Astrocyte (in vitro differentiated cells and primary cell): Measurements from ENCODE around the gene ACAT2. TPM values are rescaled to one million over a fixed set of nuclear protein-coding genes. Genes with fewer than 3 reads are reported as not detected.
"Not testable (repeated sequence)": the region's sequence is repeated elsewhere in the genome, so short reads cannot be mapped to it uniquely, and the experiment has no call there.

Source experiments
- DNase-seq: peaks from one replicate; pipeline ENCODE4 v3.0.0-alpha.2; 2010; ENCODE audit warnings: low read depth
- FAIRE-seq: peaks from 2 replicates; lab custom pipeline; 2011; peaks lifted over from hg19 to GRCh38; lab: Jason Lieb, UNC
- H2AFZ ChIP-seq: 2 replicates; pipeline ENCODE4 v1.6.0; 2012; ENCODE audit warnings: low read depth, low read length, inconsistent platforms
- H3K27ac ChIP-seq: 2 replicates; pipeline ENCODE4 v1.5.1; 2011; ENCODE audit warnings: low read depth, low read length, inconsistent platforms
- H3K27me3 ChIP-seq: 2 replicates; pipeline ENCODE4 v1.6.0; 2011; ENCODE audit warnings: low read length, inconsistent platforms; ENCODE audit not compliant: insufficient read depth
- H3K36me3 ChIP-seq: 2 replicates; pipeline ENCODE4 v1.5.1; 2011; ENCODE audit warnings: low read length, inconsistent platforms; ENCODE audit not compliant: insufficient read depth
- H3K4me1 ChIP-seq: 2 replicates; pipeline ENCODE4 v1.5.1; 2011; ENCODE audit warnings: low read length, inconsistent platforms; ENCODE audit not compliant: insufficient read depth
- H3K4me2 ChIP-seq: 2 replicates; pipeline ENCODE4 v1.6.0; 2012; ENCODE audit warnings: low read length, inconsistent platforms
- H3K4me3 ChIP-seq: 2 replicates; pipeline ENCODE4 v1.5.1; 2011; ENCODE audit warnings: low read depth, mild to moderate bottlenecking, low read length, inconsistent platforms; ENCODE audit not compliant: insufficient read depth
- H3K79me2 ChIP-seq: 2 replicates; pipeline ENCODE4 v1.6.0; 2012; ENCODE audit warnings: mild to moderate bottlenecking, low read length, inconsistent platforms; ENCODE audit not compliant: insufficient read depth
- H3K9ac ChIP-seq: 2 replicates; pipeline ENCODE4 v1.6.0; 2012; ENCODE audit warnings: mild to moderate bottlenecking, low read length, inconsistent platforms
- H3K9me3 ChIP-seq: 2 replicates; pipeline ENCODE4 v1.5.1; 2012; ENCODE audit warnings: low read depth, mild to moderate bottlenecking, low read length, inconsistent platforms; ENCODE audit not compliant: insufficient read depth
- H4K20me1 ChIP-seq: 2 replicates; pipeline ENCODE4 v1.6.0; 2012; ENCODE audit warnings: low read length, inconsistent platforms; ENCODE audit not compliant: insufficient read depth
- H3K27ac Mint-ChIP-seq: one replicate; pipeline ENCODE4 v1.8.0; 2021; ENCODE audit warnings: mild to moderate bottlenecking, mixed read lengths; ENCODE audit not compliant: unreplicated experiment
- H3K27me3 Mint-ChIP-seq: one replicate; pipeline ENCODE4 v1.8.0; 2021; ENCODE audit warnings: low read depth, mixed read lengths; ENCODE audit not compliant: unreplicated experiment
- H3K36me3 Mint-ChIP-seq: one replicate; pipeline ENCODE4 v1.8.0; 2021; ENCODE audit warnings: low read depth, mixed read lengths; ENCODE audit not compliant: unreplicated experiment
- H3K4me1 Mint-ChIP-seq: one replicate; pipeline ENCODE4 v1.8.0; 2021; ENCODE audit warnings: low read depth, mixed read lengths; ENCODE audit not compliant: unreplicated experiment
- H3K4me3 Mint-ChIP-seq: one replicate; pipeline ENCODE4 v1.8.0; 2021; ENCODE audit warnings: mild to moderate bottlenecking, moderate library complexity, mixed read lengths; ENCODE audit not compliant: unreplicated experiment
- H3K9me3 Mint-ChIP-seq: one replicate; pipeline ENCODE4 v1.8.0; 2021; ENCODE audit warnings: mild to moderate bottlenecking, mixed read lengths; ENCODE audit not compliant: unreplicated experiment
- CTCF ChIP-seq: IDR thresholded peaks from 2 replicates; pipeline ENCODE4 v1.5.1; 2011; ENCODE audit warnings: low read depth, mild to moderate bottlenecking, inconsistent platforms, low read length, moderate library complexity; ENCODE audit not compliant: insufficient read depth
- EZH2 ChIP-seq: IDR thresholded peaks from 2 replicates; pipeline ENCODE4 v1.6.1; 2012; ENCODE audit warnings: mild to moderate bottlenecking, low read length, inconsistent platforms; ENCODE audit not compliant: insufficient read depth
- total RNA-seq: library from RNA; stranded (reverse); gene quantifications from 2 replicates; pipeline ENCODE4 v1.2.1, GENCODE V29; 2021

ACAT2 gene
- total RNA-seq, 1 donor from 2014 or later: 96.7 TPM

- Histone ChIP-seq H3K27ac (no peak overlapping the region), H4K20me1 (peaks cover 17% of the 10 kb centered on the region), H3K9me3 (no peaks in the 10 kb centered on the region), H3K27me3 (no peaks in the 10 kb centered on the region), H3K36me3 (no peaks in the 10 kb centered on the region), H3K4me2 (no peak overlapping the region), H3K4me3 (no peak overlapping the region), H3K9ac (no peak overlapping the region), H3K79me2 (peaks cover 40% of the 10 kb centered on the region), H2AFZ (no peak overlapping the region), H3K4me1 (peaks cover 16% of the 10 kb centered on the region)
- peaks cover 2% of the 10 kb centered on the region for H3K9me3 Mint-ChIP-seq
- H3K4me3 Mint-ChIP-seq: no peak overlapping the region
- no peak for FAIRE-seq
- peaks cover 2% of the 10 kb centered on the region for H3K4me1 Mint-ChIP-seq
- TF ChIP-seq CTCF: peak; percentile 29
- no peak for TF ChIP-seq EZH2
- no peak overlapping the region for H3K27ac Mint-ChIP-seq
- H3K36me3 Mint-ChIP-seq: peaks cover 2% of the 10 kb centered on the region
- no peaks in the 10 kb centered on the region for H3K27me3 Mint-ChIP-seq
- DNase-seq: no peak
These were observed 41.1 kb upstream of the ACAT2 start for GRCh38 chr6:159720708-159721107.

- H3K9me3 Mint-ChIP-seq, H3K4me1 ChIP-seq, H3K27ac Mint-ChIP-seq, H3K9me3 ChIP-seq, H3K4me1 Mint-ChIP-seq, H3K27ac ChIP-seq, H3K27me3 Mint-ChIP-seq, H2AFZ ChIP-seq, H3K27me3 ChIP-seq, FAIRE-seq, H3K4me3 Mint-ChIP-seq, H3K9ac ChIP-seq, H3K36me3 Mint-ChIP-seq, DNase-seq, H3K36me3 ChIP-seq, H3K4me3 ChIP-seq, H3K4me2 ChIP-seq: not testable (repeated sequence)
- H4K20me1 ChIP-seq: peaks cover 17% of the 10 kb centered on the region
- peaks cover 53% of the 10 kb centered on the region for H3K79me2 ChIP-seq
These were observed 39.9 kb upstream of the ACAT2 start for GRCh38 chr6:159721981-159722380.

GRCh38 chr6:159722655-159723054, 39.2 kb upstream of the ACAT2 start:
- no peak overlapping the region for H2AFZ ChIP-seq
- no peaks in the 10 kb centered on the region for H3K27me3 ChIP-seq
- no peak overlapping the region for H3K4me3 Mint-ChIP-seq
- no peak overlapping the region for H3K4me2 ChIP-seq
- H3K27ac Mint-ChIP-seq: no peak overlapping the region
- TF ChIP-seq EZH2 (no peak), CTCF (no peak)
- no peaks in the 10 kb centered on the region for H3K9me3 ChIP-seq
- peaks cover 2% of the 10 kb centered on the region for H3K36me3 Mint-ChIP-seq
- peaks cover 57% of the 10 kb centered on the region for H3K79me2 ChIP-seq
- no peak for DNase-seq
- H3K36me3 ChIP-seq: no peaks in the 10 kb centered on the region
- H3K4me1 Mint-ChIP-seq: peaks cover 2% of the 10 kb centered on the region
- peaks cover 2% of the 10 kb centered on the region for H3K9me3 Mint-ChIP-seq
- no peak for FAIRE-seq
- no peak overlapping the region for H3K9ac ChIP-seq
- H3K27ac ChIP-seq: no peak overlapping the region
- H3K27me3 Mint-ChIP-seq: no peaks in the 10 kb centered on the region
- peaks cover 5% of the 10 kb centered on the region for H3K4me1 ChIP-seq
- H3K4me3 ChIP-seq: no peak overlapping the region
- H4K20me1 ChIP-seq: peaks cover 17% of the 10 kb centered on the region
